Measurements from ENCODE around the gene HOXD12.

GRCh38 chr2:176127774-176128072 is 28.1 kb downstream of the HOXD12 start:
- TF ChIP-seq CTCF (IDR thresholded peaks at IDR 0.05) (no peak), POLR2A (IDR thresholded peaks at IDR 0.05) (no peak), EP300 (IDR thresholded peaks at IDR 0.05) (no peak)

Measured in ovary (tissue), 3 donors.